ENCODE data around the gene ZNF385C. TPM values are rescaled to one million over a fixed set of nuclear protein-coding genes. Genes with fewer than 3 reads are reported as not detected.

The ZNF385C gene
- total RNA-seq, 1 experiment from 2014 or later, result 4.0 TPM

GRCh38 chr17:42047343-42047742 is 50.9 kb downstream of the ZNF385C start:
- BruUV-seq (replicated peaks), result no TSS peak
- peaks cover 14% of the 10 kb centered on the region for H3K36me3 Mint-ChIP-seq (ENCODE audit: insufficient read depth, unreplicated experiment)
- peaks cover 7% of the 10 kb centered on the region for H3K4me1 Mint-ChIP-seq (ENCODE audit: low read depth, unreplicated experiment)
- intact Hi-C loops (cut with micrococcal nuclease; ENCODE audit: unreplicated experiment), result no loop called here
- CTCF ChIA-PET, result no interaction called here
- no peak overlapping the region for H3K27ac Mint-ChIP-seq (ENCODE audit: unreplicated experiment)
- peaks cover 13% of the 10 kb centered on the region for H3K27me3 Mint-ChIP-seq (ENCODE audit: unreplicated experiment)
- no peak for TF ChIP-seq CTCF (IDR thresholded peaks at IDR 0.05; ENCODE audit: unreplicated experiment)
- H3K9me3 Mint-ChIP-seq (ENCODE audit: low read depth, unreplicated experiment), result no peaks in the 10 kb centered on the region
- DNase-seq, result no peak
- no peak overlapping the region for H3K4me3 Mint-ChIP-seq (ENCODE audit: low read depth, unreplicated experiment)

GRCh38 chr17:42045719-42046118 is 52.6 kb downstream of the ZNF385C start:
- BruUV-seq (replicated peaks), result no TSS peak
- DNase-seq, result no peak
- Mint-ChIP-seq H3K4me1 (ENCODE audit: low read depth, unreplicated experiment) (peaks cover 2% of the 10 kb centered on the region), H3K27ac (ENCODE audit: unreplicated experiment) (no peak overlapping the region), H3K36me3 (ENCODE audit: insufficient read depth, unreplicated experiment) (peaks cover 8% of the 10 kb centered on the region), H3K27me3 (ENCODE audit: unreplicated experiment) (no peaks in the 10 kb centered on the region), H3K4me3 (ENCODE audit: low read depth, unreplicated experiment) (no peak overlapping the region), H3K9me3 (ENCODE audit: low read depth, unreplicated experiment) (no peaks in the 10 kb centered on the region)
- CTCF ChIA-PET, result interaction anchor here (0.6 to 1.2 kb wide), 2 partner anchors 12 to 113 kb away, joined by 3 to 4 read pairs; no protein-coding TSS in a partner anchor
- intact Hi-C loops (cut with micrococcal nuclease; ENCODE audit: unreplicated experiment), result no loop called here
- no peak for TF ChIP-seq CTCF (IDR thresholded peaks at IDR 0.05; ENCODE audit: unreplicated experiment)

GRCh38 chr17:42042598-42043319 is 55.5 kb downstream of the ZNF385C start:
- intact Hi-C loops (cut with micrococcal nuclease; ENCODE audit: unreplicated experiment), result no loop called here
- H3K4me1 Mint-ChIP-seq (ENCODE audit: low read depth, unreplicated experiment), result no peaks in the 10 kb centered on the region
- no peak for TF ChIP-seq CTCF (IDR thresholded peaks at IDR 0.05; ENCODE audit: unreplicated experiment)
- CTCF ChIA-PET, result no interaction called here
- no TSS peak for BruUV-seq (replicated peaks)
- H3K36me3 Mint-ChIP-seq (ENCODE audit: insufficient read depth, unreplicated experiment), result no peaks in the 10 kb centered on the region
- no peak overlapping the region for H3K4me3 Mint-ChIP-seq (ENCODE audit: low read depth, unreplicated experiment)
- no peak for DNase-seq
- no peak overlapping the region for H3K27ac Mint-ChIP-seq (ENCODE audit: unreplicated experiment)
- H3K9me3 Mint-ChIP-seq (ENCODE audit: low read depth, unreplicated experiment), result no peaks in the 10 kb centered on the region
- H3K27me3 Mint-ChIP-seq (ENCODE audit: unreplicated experiment), result no peaks in the 10 kb centered on the region

GRCh38 chr17:42041619-42042018 is 56.7 kb downstream of the ZNF385C start:
- intact Hi-C loops (cut with micrococcal nuclease; ENCODE audit: unreplicated experiment), result no loop called here
- CTCF ChIA-PET, result interaction anchor here (0.7 to 1.9 kb wide), 4 partner anchors 17 to 380 kb away, joined by 3 to 6 read pairs (median 3); partner anchors contain the start of gene DHX58
- H3K4me3 Mint-ChIP-seq (ENCODE audit: low read depth, unreplicated experiment), result no peak overlapping the region
- no peaks in the 10 kb centered on the region for H3K27me3 Mint-ChIP-seq (ENCODE audit: unreplicated experiment)
- no peaks in the 10 kb centered on the region for H3K36me3 Mint-ChIP-seq (ENCODE audit: insufficient read depth, unreplicated experiment)
- H3K9me3 Mint-ChIP-seq (ENCODE audit: low read depth, unreplicated experiment), result no peaks in the 10 kb centered on the region
- no peaks in the 10 kb centered on the region for H3K4me1 Mint-ChIP-seq (ENCODE audit: low read depth, unreplicated experiment)
- no TSS peak for BruUV-seq (replicated peaks)
- no peak overlapping the region for H3K27ac Mint-ChIP-seq (ENCODE audit: unreplicated experiment)
- no peak for DNase-seq
- TF ChIP-seq CTCF (IDR thresholded peaks at IDR 0.05; ENCODE audit: unreplicated experiment), result no peak
